HepG2 (cell line): Measurements from ENCODE around the gene PCYT2. TPM values are rescaled to one million over a fixed set of nuclear protein-coding genes. Genes with fewer than 3 reads are reported as not detected.

ENCODE experiments used
- ATAC-seq: fragments of 200-7000 bp; cut with Tn5 transposase; 3 replicates; pipeline ENCODE4 v1.9.1; 2020; ENCODE audit warnings: mild to moderate bottlenecking, moderate library complexity
- BruUV-seq: library from RNA; stranded (reverse); fragments of 400-500 nt; replicated peaks from 2 replicates; lab custom pipeline; 2021; lab: Mats Ljungman, UMichigan
- CTCF ChIA-PET: fragments of 300-600 bp; formaldehyde crosslinking; extraction: SDS; loops from one replicate; lab custom pipeline; 2021; ENCODE audit warnings: low total read pairs, inconsistent platforms, low intra/inter-chr PET ratio; lab: Yijun Ruan, JAX
- POLR2A ChIA-PET: fragments of 350-600 bp; sonication (Branson Sonifier 250); formaldehyde crosslinking; loops from one replicate; lab custom pipeline; 2020; ENCODE audit warnings: antibody characterized with exemption, inconsistent platforms; lab: Yijun Ruan, JAX
- DNase-seq: peaks from one replicate; pipeline ENCODE4 v3.0.0-alpha.2; 2015; ENCODE audit warnings: low spot score
- FAIRE-seq: peaks from 3 replicates; lab custom pipeline; 2011; peaks lifted over from hg19 to GRCh38; lab: Jason Lieb, UNC
- H2AFZ ChIP-seq: one replicate; pipeline ENCODE4 v1.6.1; 2011; ENCODE audit warnings: low read length, inconsistent platforms
- H3K27ac ChIP-seq: fragments of 300-600 bp; 3 replicates; pipeline ENCODE4 v1.8.0; 2011; ENCODE audit warnings: mixed run types, mild to moderate bottlenecking, mixed read lengths, low read length, inconsistent platforms; ENCODE audit not compliant: insufficient read depth; ENCODE audit errors: extremely low read length
- H3K27me3 ChIP-seq, 2 experiments: fragments of 200-600 bp in 1 of 2; 2 replicates in 1 of 2; 3 replicates in 1 of 2; pipeline versions ENCODE4 v1.6.0 to v1.8.0; 2011; ENCODE audit warnings: low read length in 2 of 2, mild to moderate bottlenecking in 2 of 2, moderate library complexity in 2 of 2, inconsistent platforms in 1 of 2; ENCODE audit not compliant: insufficient read depth in 2 of 2, control insufficient read depth in 1 of 2
- H3K36me3 ChIP-seq, 2 experiments: fragments of 200-600 bp in 1 of 2; replicated peaks in 1 of 2; 2 replicates in 1 of 2; 3 replicates in 1 of 2; pipeline versions ENCODE4 v1.5.1 to v1.8.0; 2011; ENCODE audit warnings: low read length in 2 of 2, inconsistent platforms in 1 of 2; ENCODE audit not compliant: insufficient read depth in 2 of 2, control insufficient read depth in 1 of 2
- H3K4me1 ChIP-seq: 2 replicates; pipeline ENCODE4 v1.5.1; 2012; ENCODE audit warnings: low read length, inconsistent platforms; ENCODE audit not compliant: insufficient read depth
- H3K4me2 ChIP-seq: 2 replicates; pipeline ENCODE4 v1.6.0; 2011; ENCODE audit warnings: low read depth, low read length, inconsistent platforms
- H3K4me3 ChIP-seq, 3 experiments: fragments of 200-600 bp in 1 of 3; sonication (generic), shearing (Covaris generic) in 1 of 3; replicated peaks in 1 of 3; 2 replicates each; pipeline ENCODE4 v1.5.1; 2011 to 2016; ENCODE audit warnings: low read length in 3 of 3, inconsistent platforms in 2 of 3, low read depth in 2 of 3, mild to moderate bottlenecking in 2 of 3, control low read depth in 1 of 3, mixed read lengths in 1 of 3; ENCODE audit not compliant: insufficient read depth in 1 of 3
- H3K79me2 ChIP-seq: one replicate; pipeline ENCODE4 v1.6.1; 2011; ENCODE audit warnings: low read length, inconsistent platforms; ENCODE audit not compliant: insufficient read depth
- H3K9ac ChIP-seq: 2 replicates; pipeline ENCODE4 v1.6.0; 2011; ENCODE audit warnings: mild to moderate bottlenecking, low read depth, low read length, inconsistent platforms; ENCODE audit not compliant: insufficient read depth
- H3K9me3 ChIP-seq: 2 replicates; pipeline ENCODE4 v1.5.1; 2012; ENCODE audit warnings: mild to moderate bottlenecking, low read length
- H4K20me1 ChIP-seq: 2 replicates; pipeline ENCODE4 v1.6.0; 2011; ENCODE audit warnings: inconsistent platforms, mild to moderate bottlenecking, low read length, moderate library complexity; ENCODE audit not compliant: insufficient read depth
- AGO2 ChIP-seq: fragments of 200-400 bp; formaldehyde crosslinking; optimal IDR thresholded peaks from 2 replicates; pipeline ENCODE3; 2017; ENCODE audit warnings: mild to moderate bottlenecking, low read depth, low read length, moderate library complexity
- CBFB ChIP-seq: sonication (generic); formaldehyde crosslinking; IDR thresholded peaks from 2 replicates; pipeline ENCODE4 v1.4.0; 2020; ENCODE audit warnings: missing genetic modification reagents
- CHD4 ChIP-seq: fragments of 200-600 bp; sonication (generic); IDR thresholded peaks from 2 replicates; pipeline ENCODE4 v1.7.0; 2017; ENCODE audit warnings: mild to moderate bottlenecking, low read length, borderline replicate concordance
- DNMT3B ChIP-seq: conservative IDR thresholded peaks from 2 replicates; pipeline ENCODE4 v1.6.1; 2016; ENCODE audit warnings: missing biosample characterization, control low read depth
- GLMP ChIP-seq: sonication (generic); formaldehyde crosslinking; IDR thresholded peaks from 2 replicates; pipeline ENCODE4 v1.9.0; 2021; ENCODE audit warnings: missing genetic modification reagents, mild to moderate bottlenecking, borderline replicate concordance
- IKZF4 ChIP-seq: sonication (generic); formaldehyde crosslinking; IDR thresholded peaks from 2 replicates; pipeline ENCODE4 v1.5.1; 2020; ENCODE audit warnings: borderline replicate concordance, mild to moderate bottlenecking, low read depth, missing genetic modification reagents; ENCODE audit errors: not compliant biosample characterization
- KLF9 ChIP-seq: IDR thresholded peaks from 2 replicates; pipeline ENCODE4 v1.6.1; 2016; ENCODE audit warnings: low read depth
- MTERF4 ChIP-seq: sonication (generic); formaldehyde crosslinking; IDR thresholded peaks from 2 replicates; pipeline ENCODE4 v1.8.0; 2023; ENCODE audit warnings: mild to moderate bottlenecking, missing genetic modification reagents
- MXD4 ChIP-seq: IDR thresholded peaks from 2 replicates; pipeline ENCODE4 v1.6.1; 2016; ENCODE audit warnings: mild to moderate bottlenecking, missing biosample characterization, missing genetic modification reagents
- NR1H2 ChIP-seq: sonication (generic); formaldehyde crosslinking; IDR thresholded peaks from 2 replicates; pipeline ENCODE4 v1.8.1; 2022; ENCODE audit warnings: low read depth, missing genetic modification reagents, borderline replicate concordance
- NR3C1 ChIP-seq: sonication (generic); formaldehyde crosslinking; IDR thresholded peaks from 2 replicates; pipeline ENCODE4 v1.4.0; 2020; ENCODE audit warnings: missing genetic modification reagents
- POLR2AphosphoS5 ChIP-seq: IDR thresholded peaks from 2 replicates; pipeline ENCODE4 v1.6.1; 2012; ENCODE audit warnings: low read depth, low read length
- RARA ChIP-seq: IDR thresholded peaks from 2 replicates; pipeline ENCODE4 v1.6.1; 2016; ENCODE audit warnings: missing genetic modification reagents, missing compliant biosample characterization
- RCOR2 ChIP-seq: IDR thresholded peaks from 2 replicates; pipeline ENCODE4 v1.6.1; 2016; ENCODE audit warnings: missing biosample characterization, missing genetic modification reagents
- RFX1 ChIP-seq: fragments of 450-650 bp; IDR thresholded peaks from 2 replicates; pipeline ENCODE4 v1.6.1; 2017
- SCMH1 ChIP-seq: sonication (generic); formaldehyde crosslinking; IDR thresholded peaks from 2 replicates; pipeline ENCODE4 v1.9.0; 2021; ENCODE audit warnings: missing genetic modification reagents, mild to moderate bottlenecking, borderline replicate concordance
- ZBTB7B ChIP-seq: sonication (generic); formaldehyde crosslinking; IDR thresholded peaks from 2 replicates; pipeline ENCODE4 v1.4.0; 2020; ENCODE audit warnings: missing genetic modification reagents
- ZFP62 ChIP-seq: sonication (generic); formaldehyde crosslinking; IDR thresholded peaks from 2 replicates; pipeline ENCODE4 v1.4.0; 2020; ENCODE audit warnings: missing genetic modification reagents
- ZKSCAN1 ChIP-seq: fragments of 150-350 bp; IDR thresholded peaks from 2 replicates; pipeline ENCODE4 v1.6.1; 2014; ENCODE audit warnings: low read length
- ZNF24 ChIP-seq: fragments of 450-650 bp; IDR thresholded peaks from 2 replicates; pipeline ENCODE4 v1.6.1; 2017; ENCODE audit warnings: antibody characterized with exemption, mild to moderate bottlenecking
- ZNF557 ChIP-seq: sonication (generic); formaldehyde crosslinking; IDR thresholded peaks from 2 replicates; pipeline ENCODE4 v1.4.0; 2020; ENCODE audit warnings: missing genetic modification reagents
- ZNF670 ChIP-seq: sonication (generic); formaldehyde crosslinking; IDR thresholded peaks from 2 replicates; pipeline ENCODE4 v1.8.0; 2022; ENCODE audit warnings: mild to moderate bottlenecking, missing genetic modification reagents, borderline replicate concordance
- ZNF724P ChIP-seq: sonication (generic); formaldehyde crosslinking; IDR thresholded peaks from 2 replicates; pipeline ENCODE4 v1.8.0; 2022; ENCODE audit warnings: missing genetic modification reagents, borderline replicate concordance
- ZNF816 ChIP-seq: sonication (generic); formaldehyde crosslinking; IDR thresholded peaks from 2 replicates; pipeline ENCODE4 v1.8.0; 2022; ENCODE audit warnings: missing genetic modification reagents, mild to moderate bottlenecking, borderline replicate concordance
- WGBS: methylation state at CpG from one replicate; pipeline ENCODE4 v1.1.6; 2017; ENCODE audit warnings: low lambda C conversion rate; 5-methylcytosine and 5-hydroxymethylcytosine counted together
- in situ Hi-C: cut with HindIII; loops from 2 replicates; pipeline ENCODE4 v1.10.0; 2017; ENCODE audit warnings: low pct_unique_long_range_greater_than_20kb; ENCODE audit not compliant: extremely low pct_ligation_motif_present
- intact Hi-C: fragments of 100-400 bp; cut with micrococcal nuclease; formaldehyde crosslinking; loops from one replicate; pipeline ENCODE4 v1.10.0; 2022; ENCODE audit not compliant: unreplicated experiment
- polyA plus RNA-seq, 8 experiments: library from polyadenylated mRNA; depleted of rRNA in 3 of 8; stranded (reverse) in 7 of 8; unstranded in 1 of 8; fragments of >200 nt; fragmentation: Illumina TruSeq in 4 of 8; extraction: Trizol in 4 of 8; gene quantifications; 2 replicates each; pipeline versions ENCODE4 v1.2.1 to v1.2.3, GENCODE V29; 2011 to 2016; ENCODE audit warnings: low read depth in 4 of 8, missing spikeins in 1 of 8, mixed read lengths in 1 of 8; ENCODE audit not compliant: insufficient read depth in 1 of 8
- total RNA-seq, 5 experiments: library from RNA; depleted of rRNA; stranded (reverse); fragments of >200 nt; fragmentation: Illumina TruSeq; extraction: Trizol; gene quantifications; 2 replicates each; pipeline ENCODE4 v1.2.3, GENCODE V29; 2016; ENCODE audit warnings: low read depth in 1 of 5

PCYT2 gene
- total and polyA plus RNA-seq, 2 of the 13 experiments (the other 11 are each of a cell fraction or from before 2014, with no cell fraction given), result 147 to 297 TPM

GRCh38 chr17:81867170-81867990 is 43.8 kb downstream of the PCYT2 start:
- Histone ChIP-seq H4K20me1 (peaks cover 53% of the 10 kb centered on the region; the same call in 1 of the 2 replicates), H3K9ac (peak overlapping the region; percentile 1; the same call in 1 of the 2 replicates), H3K9me3 (no peaks in the 10 kb centered on the region), H3K27me3 (no peaks in the 10 kb centered on the region), H2AFZ (no peak overlapping the region), H3K79me2 (peaks cover 45% of the 10 kb centered on the region), H3K4me1 (peaks cover 89% of the 10 kb centered on the region), H3K4me2 (no peak overlapping the region), H3K27ac (peak overlapping the region; percentile 61), H3K4me3 (no peak overlapping the region), H3K36me3 (peaks cover 18 to 39% of the 10 kb centered on the region in 2 experiments)
- in situ Hi-C loops, result no loop called here
- FAIRE-seq (no peak), ATAC-seq (peak; percentile 9), DNase-seq (peak; percentile 50)
- CTCF ChIA-PET, result no interaction called here
- POLR2A ChIA-PET, result interaction anchor here (0.6 to 3.8 kb wide), 13 partner anchors 9 to 237 kb away, joined by 3 to 15 read pairs (median 3); partner anchors contain the start of genes CENPX, LRRC45 and MCRIP1
- BruUV-seq, result no TSS peak
- intact Hi-C loops, result loop anchor here (5.0 kb wide), 1 partner anchor 155 kb away; the partner anchor contains the start of genes CENPX and LRRC45
- WGBS, result 80% methylated on average over 23 of the region's 23 CpGs
- TF ChIP-seq NR1H2 (CRISPR knock-in tag) (peak; percentile 41; the same call in 1 of the 2 replicates), RCOR2 (CRISPR knock-in tag) (no peak), POLR2AphosphoS5 (peak; percentile 48), CBFB (CRISPR knock-in tag) (no peak; the same call in 1 of the 2 replicates), DNMT3B (CRISPR knock-in tag) (0 out of 2 replicates have a peak, but pooled peaks have one; percentile 38), MTERF4 (CRISPR knock-in tag) (no peak), GLMP (no peak), CHD4 (no peak), RARA (no peak; the same call in 1 of the 2 replicates), SCMH1 (CRISPR knock-in tag) (no peak), NR3C1 (CRISPR knock-in tag) (no peak), RFX1 (no peak), ZFP62 (CRISPR knock-in tag) (no peak), AGO2 (peak; percentile 99), ZNF24 (no peak), ZNF724P (CRISPR knock-in tag) (0 out of 2 replicates have a peak, but pooled peaks have one; percentile 70), MXD4 (CRISPR knock-in tag) (no peak), ZNF816 (peak; percentile 85; the same call in 1 of the 2 replicates), ZNF670 (CRISPR knock-in tag) (peak; percentile 84), ZKSCAN1 (no peak), KLF9 (CRISPR knock-in tag) (no peak), ZBTB7B (CRISPR knock-in tag) (peak; percentile 15; the same call in 1 of the 2 replicates), ZNF557 (CRISPR knock-in tag) (no peak), IKZF4 (CRISPR knock-in tag) (peak; percentile 31)
